Adrenal gland (tissue), 12 donors: ENCODE data around the gene SLC6A11. TPM values are rescaled to one million over a fixed set of nuclear protein-coding genes. Genes with fewer than 3 reads are reported as not detected.

Experiments
- DNase-seq, 7 donors: peaks; one replicate each; pipeline ENCODE4 v3.0.0-alpha.2; 2019 to 2020
- H3K27ac ChIP-seq, 5 donors: fragments of 200-600 bp; sonication (generic) in 4 of 5; 1 replicate in 3 of 5; 2 replicates in 2 of 5; pipeline versions ENCODE4 v1.5.1 to v1.8.0; 2016 to 2020; ENCODE audit warnings: mild to moderate bottlenecking in 1 of 5
- H3K27me3 ChIP-seq: fragments of 200-600 bp; 2 replicates; pipeline ENCODE4 v1.8.0; 2021
- H3K36me3 ChIP-seq, 2 donors: fragments of 200-600 bp; replicated peaks in 1 of 2; 1 replicate in 1 of 2; 2 replicates in 1 of 2; pipeline versions ENCODE4 v1.5.1 to v1.8.0; 2018 to 2022
- H3K4me1 ChIP-seq, 2 donors: fragments of 200-600 bp; replicated peaks in 1 of 2; 1 replicate in 1 of 2; 2 replicates in 1 of 2; pipeline versions ENCODE4 v1.5.1 to v1.8.0; 2018 to 2021
- H3K4me3 ChIP-seq, 4 donors: fragments of 200-600 bp; sonication (generic) in 3 of 4; one replicate each; pipeline ENCODE4 v1.5.1; 2016 to 2018
- H3K9me3 ChIP-seq, 3 donors: fragments of 200-600 bp; sonication (generic) in 1 of 3; replicated peaks in 1 of 3; 1 replicate in 2 of 3; 2 replicates in 1 of 3; pipeline versions ENCODE4 v1.5.1 to v1.8.0; 2016 to 2021
- CTCF ChIP-seq, 6 experiments: fragments of 450-650 bp in 4 of 6; fragments of 200-600 bp in 2 of 6; sonication (generic) in 1 of 6; IDR thresholded peaks; 1 replicate in 5 of 6; 2 replicates in 1 of 6; pipeline versions ENCODE4 v1.5.1 to v1.8.0; 2016 to 2021; ENCODE audit warnings: antibody characterized with exemption in 6 of 6, mild to moderate bottlenecking in 2 of 6, moderate library complexity in 1 of 6
- POLR2A ChIP-seq, 2 donors: fragments of 450-650 bp; IDR thresholded peaks; one replicate each; pipeline ENCODE4 v1.6.1; 2017; ENCODE audit warnings: antibody characterized with exemption in 2 of 2, mild to moderate bottlenecking in 2 of 2, moderate library complexity in 1 of 2
- WGBS, 4 donors: extraction: QIAGEN DNeasy Blood & Tissue Kit in 2 of 4; methylation state at CpG; one replicate each; pipeline versions ENCODE4 v1.1.5 to v1.1.7; 2013 to 2017; 5-methylcytosine and 5-hydroxymethylcytosine counted together
- intact Hi-C, 2 donors: fragments of 100-400 bp; cut with DNase I; formaldehyde crosslinking; loops; one replicate each; pipeline versions ENCODE4 v1.14.1 to v1.15.0; 2022 to 2023
- polyA plus RNA-seq, 3 donors: library from polyadenylated mRNA; stranded (reverse); fragments of 200-250 nt in 2 of 3; fragments of 350-450 nt in 1 of 3; fragmentation: Illumina TruSeq in 1 of 3; extraction: RNeasy Lipid Tissue Mini Kit (QIAGEN cat#74804) in 1 of 3; gene quantifications; one replicate each; pipeline ENCODE4 v1.2.3, GENCODE V29; 2013 to 2014
- total RNA-seq, 9 donors: library from RNA; depleted of rRNA in 4 of 9; stranded (reverse); fragments of >200 nt in 4 of 9; fragments of 120-200 nt in 1 of 9; fragmentation: NEBNext Ultra II Directional in 1 of 9; extraction: Animal tissue kit (Norgen Biotek cat#: 25700) in 1 of 9; gene quantifications; one replicate each; pipeline versions ENCODE4 v1.1.0 to v1.2.4, GENCODE V29; 2013 to 2023
- donor health status: healthy with polysubstance abuse.
- donor health status: Bipolar disorder and iron deficiency.
- donor health status: DM: yes; HTN: yes; CAD: no.
- donor health status: DM: no; HTN: no; CAD: no.
- donor health status: DM: no; HTN: no; CAD: no.
- donor health status: DM: yes; HTN: yes; CAD: no.

Gene SLC6A11
- total and polyA plus RNA-seq, 12 donors, result 0.03 to 0.17 (median 0.06) TPM; not detected in 7

- intact Hi-C loops, result no loop called here
- Histone ChIP-seq H3K4me3 (no peak overlapping the region), H3K27me3 (peaks cover 25% of the 10 kb centered on the region), H3K9me3 (no peaks in the 10 kb centered on the region), H3K36me3 (no peaks in the 10 kb centered on the region), H3K4me1 (no peaks in the 10 kb centered on the region), H3K27ac (no peak overlapping the region)
- 63 to 79% (median 71%) methylated on average over 7 to 8 of the region's 8 CpGs for WGBS, 4 donors
- no peak for TF ChIP-seq POLR2A (IDR thresholded peaks at IDR 0.05)
- no peak for TF ChIP-seq CTCF (IDR thresholded peaks at IDR 0.05)
- peak in 1 of 7 donors; percentile 6 for DNase-seq
These were observed 40.8 kb upstream of the SLC6A11 start for GRCh38 chr3:10775259-10775658.

GRCh38 chr3:10775828-10776227 is 40.2 kb upstream of the SLC6A11 start:
- no peak overlapping the region for H3K4me3 ChIP-seq
- H3K27me3 ChIP-seq, result peaks cover 25% of the 10 kb centered on the region
- H3K36me3 ChIP-seq, result no peaks in the 10 kb centered on the region
- no peaks in the 10 kb centered on the region for H3K9me3 ChIP-seq
- WGBS, 4 donors, result 81 to 92% (median 87%) methylated on average over 3 of the region's 3 CpGs
- DNase-seq, result no peak
- intact Hi-C loops, result no loop called here
- no peak overlapping the region for H3K27ac ChIP-seq
- no peaks in the 10 kb centered on the region for H3K4me1 ChIP-seq
- no peak for TF ChIP-seq POLR2A (IDR thresholded peaks at IDR 0.05)

- intact Hi-C loops, result no loop called here
- no peaks in the 10 kb centered on the region for H3K9me3 ChIP-seq
- no peak overlapping the region for H3K4me3 ChIP-seq
- 62 to 83% (median 78%) methylated on average over 2 of the region's 2 CpGs for WGBS, 4 donors
- no peaks in the 10 kb centered on the region for H3K36me3 ChIP-seq
- DNase-seq, result no peak
- H3K27ac ChIP-seq, result no peak overlapping the region
- peaks cover 0 to 8% of the 10 kb centered on the region in 2 donors for H3K4me1 ChIP-seq
- H3K27me3 ChIP-seq, result peaks cover 14% of the 10 kb centered on the region
- TF ChIP-seq POLR2A (IDR thresholded peaks at IDR 0.05), result no peak
- TF ChIP-seq CTCF (IDR thresholded peaks at IDR 0.05), result no peak
These were observed 38.4 kb upstream of the SLC6A11 start for GRCh38 chr3:10777627-10778026.

GRCh38 chr3:10778492-10779292 is 37.3 kb upstream of the SLC6A11 start:
- Histone ChIP-seq H3K4me3 (no peak overlapping the region), H3K27ac (no peak overlapping the region), H3K9me3 (no peaks in the 10 kb centered on the region), H3K4me1 (peaks cover 0 to 8% of the 10 kb centered on the region in 2 donors), H3K36me3 (no peaks in the 10 kb centered on the region), H3K27me3 (peaks cover 5% of the 10 kb centered on the region)
- intact Hi-C loops, result no loop called here
- DNase-seq, result no peak
- 78 to 84% (median 80%) methylated on average over 6 to 8 of the region's 8 CpGs for WGBS, 4 donors
- TF ChIP-seq CTCF (IDR thresholded peaks at IDR 0.05), result no peak
- no peak for TF ChIP-seq POLR2A (IDR thresholded peaks at IDR 0.05)
